ENCODE results near the gene SH3RF3.

The SH3RF3 gene

DNA sequence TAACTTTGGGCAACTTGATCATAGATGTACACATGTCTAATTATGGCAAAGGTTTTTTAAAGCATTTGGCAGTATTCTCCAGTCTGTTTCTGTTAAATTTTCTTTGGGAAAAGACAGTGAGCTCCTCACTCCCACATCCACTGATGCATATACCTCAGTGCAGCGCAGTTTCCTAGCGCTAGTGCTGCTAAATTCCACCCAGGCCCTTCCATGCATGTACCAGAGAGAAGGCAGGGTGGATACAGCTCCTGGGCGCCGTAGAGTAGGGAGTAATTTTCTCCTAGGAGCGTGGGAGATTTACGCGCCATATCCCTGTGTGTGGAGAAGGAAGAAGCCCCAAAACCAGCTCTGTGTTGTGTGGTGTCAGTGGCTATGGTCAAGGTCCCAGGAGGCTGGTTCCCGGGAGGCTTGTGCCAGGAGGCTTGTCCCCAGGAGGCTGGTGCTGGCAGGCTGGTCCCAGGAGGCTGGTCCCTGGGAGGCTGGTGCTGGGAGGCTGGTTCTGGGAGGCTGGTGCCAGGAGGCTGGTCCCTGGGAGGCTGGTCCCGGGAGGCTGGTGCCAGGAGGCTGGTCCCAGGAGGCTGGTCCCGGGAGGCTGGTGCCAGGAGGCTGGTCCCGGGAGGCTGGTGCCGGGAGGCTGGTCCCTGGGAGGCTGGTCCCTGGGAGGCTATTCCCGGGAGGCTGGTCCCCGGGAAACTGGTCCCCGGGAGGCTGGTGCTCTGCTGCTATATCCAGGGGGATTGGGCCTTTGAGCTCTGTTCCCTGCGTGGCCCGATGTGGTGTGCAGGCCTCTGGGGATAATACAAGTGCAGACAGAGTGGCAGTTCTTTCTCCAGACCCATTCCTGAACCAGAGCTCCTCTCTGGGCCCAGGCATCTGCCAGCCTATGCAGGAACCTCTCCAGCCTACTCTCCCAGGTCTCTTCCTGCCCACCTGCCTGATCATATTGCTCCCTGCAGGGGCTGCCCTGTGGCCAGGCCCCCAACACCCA lies 323.6 kb downstream of the SH3RF3 start:
- ATAC-seq: no peak
- no peak for TF ChIP-seq ZC3H10 (CRISPR knock-in tag; IDR thresholded peaks at IDR 0.05)
- TF ChIP-seq SNAI2 (CRISPR knock-in tag; IDR thresholded peaks at IDR 0.05): no peak
- TF ChIP-seq ZNF70 (CRISPR knock-in tag; IDR thresholded peaks at IDR 0.05): no peak
- no peak for TF ChIP-seq OSR1 (CRISPR knock-in tag; IDR thresholded peaks at IDR 0.05)
- TF ChIP-seq ZFP3 (CRISPR knock-in tag; IDR thresholded peaks at IDR 0.05): no peak
- no peak for TF ChIP-seq BACH2 (CRISPR knock-in tag; IDR thresholded peaks at IDR 0.05; ENCODE audit: borderline replicate concordance)
- TF ChIP-seq ESRRG (CRISPR knock-in tag; IDR thresholded peaks at IDR 0.05): no peak
- no peak for TF ChIP-seq GLIS3 (CRISPR knock-in tag; IDR thresholded peaks at IDR 0.05)
- TF ChIP-seq, protein P1, sequence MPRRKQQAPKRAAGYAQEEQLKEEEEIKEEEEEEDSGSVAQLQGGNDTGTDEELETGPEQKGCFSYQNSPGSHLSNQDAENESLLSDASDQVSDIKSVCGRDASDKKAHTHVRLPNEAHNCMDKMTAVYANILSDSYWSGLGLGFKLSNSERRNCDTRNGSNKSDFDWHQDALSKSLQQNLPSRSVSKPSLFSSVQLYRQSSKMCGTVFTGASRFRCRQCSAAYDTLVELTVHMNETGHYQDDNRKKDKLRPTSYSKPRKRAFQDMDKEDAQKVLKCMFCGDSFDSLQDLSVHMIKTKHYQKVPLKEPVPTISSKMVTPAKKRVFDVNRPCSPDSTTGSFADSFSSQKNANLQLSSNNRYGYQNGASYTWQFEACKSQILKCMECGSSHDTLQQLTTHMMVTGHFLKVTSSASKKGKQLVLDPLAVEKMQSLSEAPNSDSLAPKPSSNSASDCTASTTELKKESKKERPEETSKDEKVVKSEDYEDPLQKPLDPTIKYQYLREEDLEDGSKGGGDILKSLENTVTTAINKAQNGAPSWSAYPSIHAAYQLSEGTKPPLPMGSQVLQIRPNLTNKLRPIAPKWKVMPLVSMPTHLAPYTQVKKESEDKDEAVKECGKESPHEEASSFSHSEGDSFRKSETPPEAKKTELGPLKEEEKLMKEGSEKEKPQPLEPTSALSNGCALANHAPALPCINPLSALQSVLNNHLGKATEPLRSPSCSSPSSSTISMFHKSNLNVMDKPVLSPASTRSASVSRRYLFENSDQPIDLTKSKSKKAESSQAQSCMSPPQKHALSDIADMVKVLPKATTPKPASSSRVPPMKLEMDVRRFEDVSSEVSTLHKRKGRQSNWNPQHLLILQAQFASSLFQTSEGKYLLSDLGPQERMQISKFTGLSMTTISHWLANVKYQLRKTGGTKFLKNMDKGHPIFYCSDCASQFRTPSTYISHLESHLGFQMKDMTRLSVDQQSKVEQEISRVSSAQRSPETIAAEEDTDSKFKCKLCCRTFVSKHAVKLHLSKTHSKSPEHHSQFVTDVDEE (CRISPR knock-in tag; IDR thresholded peaks at IDR 0.05): no peak
- TF ChIP-seq ZNF8 (CRISPR knock-in tag; IDR thresholded peaks at IDR 0.05): no peak
- TF ChIP-seq TOX (CRISPR knock-in tag; IDR thresholded peaks at IDR 0.05; ENCODE audit: borderline replicate concordance): no peak
- no peak for TF ChIP-seq ARNTL (CRISPR knock-in tag; IDR thresholded peaks at IDR 0.05; ENCODE audit: borderline replicate concordance, low read depth)
- TF ChIP-seq RARB (CRISPR knock-in tag; IDR thresholded peaks at IDR 0.05): no peak
- TF ChIP-seq ISL1 (CRISPR knock-in tag; IDR thresholded peaks at IDR 0.05): no peak
- TF ChIP-seq ZFP30 (CRISPR knock-in tag; IDR thresholded peaks at IDR 0.05): no peak

DNA sequence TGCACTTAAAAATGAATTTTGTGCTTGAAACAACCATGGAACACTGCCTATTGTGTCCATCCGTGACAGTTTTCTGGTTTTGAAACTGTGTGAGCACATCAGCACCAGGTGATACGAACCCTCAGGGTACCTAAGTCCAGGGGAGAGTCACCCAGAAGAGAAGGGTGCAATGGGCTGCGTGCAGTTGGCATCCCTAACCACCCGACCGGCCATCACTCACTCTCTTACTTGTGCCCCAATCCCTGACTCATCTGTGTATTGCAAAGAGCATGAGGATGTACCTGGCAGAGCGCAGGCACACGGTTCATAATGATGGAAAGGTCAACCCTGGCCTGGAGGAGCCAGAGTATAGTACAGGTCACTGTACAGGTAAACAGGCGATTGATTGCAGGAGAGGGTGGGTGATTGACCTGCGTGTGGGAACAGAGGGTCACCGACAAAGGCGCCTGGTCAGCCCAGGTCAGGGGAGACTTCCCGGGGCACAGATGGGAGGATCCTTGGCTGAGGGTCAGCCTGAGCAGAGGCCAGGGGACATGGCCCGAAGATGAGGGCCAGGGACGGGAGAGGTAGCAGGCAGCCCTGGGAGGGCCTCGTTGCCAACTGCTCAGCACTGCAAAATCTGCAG lies 324.5 kb downstream of the SH3RF3 start:
- ATAC-seq: no peak
- TF ChIP-seq ZC3H10 (CRISPR knock-in tag; IDR thresholded peaks at IDR 0.05) (no peak), ZNF70 (CRISPR knock-in tag; IDR thresholded peaks at IDR 0.05) (no peak), ZNF565 (CRISPR knock-in tag; conservative IDR thresholded peaks at IDR 0.05; ENCODE audit: low read depth) (no peak)

DNA sequence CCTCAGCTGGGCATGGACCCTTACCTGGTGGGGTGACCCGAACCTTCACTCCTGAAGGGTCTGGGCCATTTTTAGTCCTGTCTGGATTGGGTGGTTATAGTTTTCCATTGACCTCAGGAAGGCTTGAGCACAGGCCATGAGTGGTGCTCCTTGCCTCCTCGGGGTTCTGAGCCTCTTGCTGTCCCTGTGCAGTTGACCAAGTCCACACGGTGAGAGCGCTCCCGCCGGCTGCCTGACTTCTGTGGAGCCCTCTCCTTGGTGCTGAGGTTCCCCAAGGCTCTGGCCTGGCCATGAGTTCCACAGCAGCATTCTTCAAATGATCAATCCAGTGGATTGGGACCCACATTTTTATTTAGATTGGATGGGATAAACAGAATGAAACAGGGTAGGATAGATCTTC lies 325.3 kb downstream of the SH3RF3 start:
- no peak for ATAC-seq
- no peak for TF ChIP-seq PPARA (CRISPR knock-in tag; IDR thresholded peaks at IDR 0.05; ENCODE audit: borderline replicate concordance)
- TF ChIP-seq CSDC2 (CRISPR knock-in tag; IDR thresholded peaks at IDR 0.05): no peak
- no peak for TF ChIP-seq GLIS3 (CRISPR knock-in tag; IDR thresholded peaks at IDR 0.05)
- TF ChIP-seq ISL1 (CRISPR knock-in tag; IDR thresholded peaks at IDR 0.05): no peak
- no peak for TF ChIP-seq TCF4 (CRISPR knock-in tag; IDR thresholded peaks at IDR 0.05; ENCODE audit: borderline replicate concordance)
- TF ChIP-seq BACH2 (CRISPR knock-in tag; IDR thresholded peaks at IDR 0.05; ENCODE audit: borderline replicate concordance): no peak
- no peak for TF ChIP-seq ARNTL (CRISPR knock-in tag; IDR thresholded peaks at IDR 0.05; ENCODE audit: borderline replicate concordance, low read depth)
- TF ChIP-seq TOX (CRISPR knock-in tag; IDR thresholded peaks at IDR 0.05; ENCODE audit: borderline replicate concordance): no peak
- TF ChIP-seq ESRRG (CRISPR knock-in tag; IDR thresholded peaks at IDR 0.05): no peak
- no peak for TF ChIP-seq ZNF8 (CRISPR knock-in tag; IDR thresholded peaks at IDR 0.05)
- no peak for TF ChIP-seq ZNF70 (CRISPR knock-in tag; IDR thresholded peaks at IDR 0.05)

DNA sequence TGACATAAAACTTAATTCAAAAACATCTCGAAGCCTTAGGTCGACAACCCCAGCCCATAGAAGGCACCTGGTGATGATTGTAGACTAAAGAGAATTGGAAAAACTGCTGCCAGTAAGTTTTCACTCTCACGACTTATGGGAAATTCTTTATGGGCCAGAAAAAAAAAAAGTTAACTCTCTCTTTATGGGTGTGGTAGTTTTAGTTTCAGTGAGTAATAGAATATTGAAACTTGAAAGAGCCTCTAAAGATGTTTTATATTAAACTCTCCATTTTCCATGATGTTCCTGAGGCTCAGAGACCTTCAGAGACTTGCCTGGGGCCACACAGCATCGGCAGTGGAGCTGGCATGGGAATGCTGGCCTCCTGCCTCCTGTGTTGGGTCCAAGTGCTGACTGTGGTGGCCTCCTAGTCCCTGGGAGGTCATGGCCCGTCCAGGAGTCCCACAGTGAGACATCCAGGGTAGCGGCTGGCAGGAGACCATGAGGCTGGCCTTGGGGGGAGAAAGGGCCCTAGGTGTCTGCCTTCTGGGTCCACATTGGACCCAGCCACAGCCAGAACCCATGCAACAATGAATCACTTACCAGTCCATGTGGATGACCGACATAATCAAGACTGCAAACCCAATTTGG lies 325.9 kb downstream of the SH3RF3 start:
- ATAC-seq: no peak
- TF ChIP-seq SNAI2 (CRISPR knock-in tag; IDR thresholded peaks at IDR 0.05) (no peak), GLIS3 (CRISPR knock-in tag; IDR thresholded peaks at IDR 0.05) (no peak), ZNF565 (CRISPR knock-in tag; conservative IDR thresholded peaks at IDR 0.05; ENCODE audit: low read depth) (no peak), ZFP30 (CRISPR knock-in tag; IDR thresholded peaks at IDR 0.05) (no peak), TCF4 (CRISPR knock-in tag; IDR thresholded peaks at IDR 0.05; ENCODE audit: borderline replicate concordance) (no peak), ZFP3 (CRISPR knock-in tag; IDR thresholded peaks at IDR 0.05) (no peak), TOX (CRISPR knock-in tag; IDR thresholded peaks at IDR 0.05; ENCODE audit: borderline replicate concordance) (no peak)
- TF ChIP-seq, protein P2, sequence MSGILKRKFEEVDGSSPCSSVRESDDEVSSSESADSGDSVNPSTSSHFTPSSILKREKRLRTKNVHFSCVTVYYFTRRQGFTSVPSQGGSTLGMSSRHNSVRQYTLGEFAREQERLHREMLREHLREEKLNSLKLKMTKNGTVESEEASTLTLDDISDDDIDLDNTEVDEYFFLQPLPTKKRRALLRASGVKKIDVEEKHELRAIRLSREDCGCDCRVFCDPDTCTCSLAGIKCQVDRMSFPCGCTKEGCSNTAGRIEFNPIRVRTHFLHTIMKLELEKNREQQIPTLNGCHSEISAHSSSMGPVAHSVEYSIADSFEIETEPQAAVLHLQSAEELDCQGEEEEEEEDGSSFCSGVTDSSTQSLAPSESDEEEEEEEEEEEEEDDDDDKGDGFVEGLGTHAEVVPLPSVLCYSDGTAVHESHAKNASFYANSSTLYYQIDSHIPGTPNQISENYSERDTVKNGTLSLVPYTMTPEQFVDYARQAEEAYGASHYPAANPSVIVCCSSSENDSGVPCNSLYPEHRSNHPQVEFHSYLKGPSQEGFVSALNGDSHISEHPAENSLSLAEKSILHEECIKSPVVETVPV (CRISPR knock-in tag; IDR thresholded peaks at IDR 0.05): no peak
- TF ChIP-seq, protein P3, sequence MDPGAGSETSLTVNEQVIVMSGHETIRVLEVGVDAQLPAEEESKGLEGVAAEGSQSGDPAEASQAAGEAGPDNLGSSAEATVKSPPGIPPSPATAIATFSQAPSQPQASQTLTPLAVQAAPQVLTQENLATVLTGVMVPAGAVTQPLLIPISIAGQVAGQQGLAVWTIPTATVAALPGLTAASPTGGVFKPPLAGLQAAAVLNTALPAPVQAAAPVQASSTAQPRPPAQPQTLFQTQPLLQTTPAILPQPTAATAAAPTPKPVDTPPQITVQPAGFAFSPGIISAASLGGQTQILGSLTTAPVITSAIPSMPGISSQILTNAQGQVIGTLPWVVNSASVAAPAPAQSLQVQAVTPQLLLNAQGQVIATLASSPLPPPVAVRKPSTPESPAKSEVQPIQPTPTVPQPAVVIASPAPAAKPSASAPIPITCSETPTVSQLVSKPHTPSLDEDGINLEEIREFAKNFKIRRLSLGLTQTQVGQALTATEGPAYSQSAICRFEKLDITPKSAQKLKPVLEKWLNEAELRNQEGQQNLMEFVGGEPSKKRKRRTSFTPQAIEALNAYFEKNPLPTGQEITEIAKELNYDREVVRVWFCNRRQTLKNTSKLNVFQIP (CRISPR knock-in tag; IDR thresholded peaks at IDR 0.05; ENCODE audit: borderline replicate concordance, low read depth): no peak

Data from SK-N-SH treated with all-trans-retinoic acid at 6 μM for 48 hours (cell line).